C4-2B (cell line): ENCODE results near the gene PID1.

Source experiments
- H3K27ac ChIP-seq: fragments of 450-650 bp; 2 replicates; pipeline ENCODE4 v1.5.1; 2017
- CTCF ChIP-seq: fragments of 450-650 bp; conservative IDR thresholded peaks from 2 replicates; pipeline ENCODE4 v1.5.1; 2017; ENCODE audit warnings: mild to moderate bottlenecking
- ZFX ChIP-seq: fragments of 450-650 bp; IDR thresholded peaks from 2 replicates; pipeline ENCODE4 v1.6.1; 2017

PID1 gene

GRCh38 chr2:229261076-229261475 lies 10.0 kb downstream of the PID1 start:
- no peak overlapping the region for H3K27ac ChIP-seq
- no peak for TF ChIP-seq ZFX

GRCh38 chr2:229257985-229258384 lies 13.1 kb downstream of the PID1 start:
- no peak overlapping the region for H3K27ac ChIP-seq
- TF ChIP-seq ZFX (no peak), CTCF (no peak)

GRCh38 chr2:229256376-229256775 lies 14.7 kb downstream of the PID1 start:
- TF ChIP-seq ZFX (no peak), CTCF (no peak)
- no peak overlapping the region for H3K27ac ChIP-seq

GRCh38 chr2:229254206-229254605 lies 16.9 kb downstream of the PID1 start:
- H3K27ac ChIP-seq, result no peak overlapping the region
- TF ChIP-seq CTCF (no peak), ZFX (no peak)

- TF ChIP-seq ZFX (no peak), CTCF (no peak)
- no peak overlapping the region for H3K27ac ChIP-seq
Observed at GRCh38 chr2:229252996-229253395, 18.1 kb downstream of the PID1 start.

GRCh38 chr2:229252280-229252679 lies 18.8 kb downstream of the PID1 start:
- no peak for TF ChIP-seq CTCF
- TF ChIP-seq ZFX, result no peak

GRCh38 chr2:229249536-229249935 lies 21.6 kb downstream of the PID1 start:
- no peak overlapping the region for H3K27ac ChIP-seq
- TF ChIP-seq CTCF, result no peak
- no peak for TF ChIP-seq ZFX

More at GRCh38 chr2:229252280-229252679, 18.8 kb downstream of the PID1 start:
- no peak overlapping the region for H3K27ac ChIP-seq

- no peak for TF ChIP-seq CTCF
- no peak for TF ChIP-seq ZFX
Observed at GRCh38 chr2:229246334-229246733, 24.8 kb downstream of the PID1 start.

More at GRCh38 chr2:229246334-229246733, 24.8 kb downstream of the PID1 start:
- H3K27ac ChIP-seq, result no peak overlapping the region
